Astrocyte (in vitro differentiated cells and primary cell): ENCODE data around the gene CERS6. TPM values are rescaled to one million over a fixed set of nuclear protein-coding genes. Genes with fewer than 3 reads are reported as not detected.

Experiments
- DNase-seq: peaks from one replicate; pipeline ENCODE4 v3.0.0-alpha.2; 2010; ENCODE audit warnings: low read depth
- FAIRE-seq: peaks from 2 replicates; lab custom pipeline; 2011; peaks lifted over from hg19 to GRCh38; lab: Jason Lieb, UNC
- H2AFZ ChIP-seq: 2 replicates; pipeline ENCODE4 v1.6.0; 2012; ENCODE audit warnings: low read depth, low read length, inconsistent platforms
- H3K27ac ChIP-seq: 2 replicates; pipeline ENCODE4 v1.5.1; 2011; ENCODE audit warnings: low read depth, low read length, inconsistent platforms
- H3K27me3 ChIP-seq: 2 replicates; pipeline ENCODE4 v1.6.0; 2011; ENCODE audit warnings: low read length, inconsistent platforms; ENCODE audit not compliant: insufficient read depth
- H3K36me3 ChIP-seq: 2 replicates; pipeline ENCODE4 v1.5.1; 2011; ENCODE audit warnings: low read length, inconsistent platforms; ENCODE audit not compliant: insufficient read depth
- H3K4me1 ChIP-seq: 2 replicates; pipeline ENCODE4 v1.5.1; 2011; ENCODE audit warnings: low read length, inconsistent platforms; ENCODE audit not compliant: insufficient read depth
- H3K4me2 ChIP-seq: 2 replicates; pipeline ENCODE4 v1.6.0; 2012; ENCODE audit warnings: low read length, inconsistent platforms
- H3K4me3 ChIP-seq: 2 replicates; pipeline ENCODE4 v1.5.1; 2011; ENCODE audit warnings: low read depth, mild to moderate bottlenecking, low read length, inconsistent platforms; ENCODE audit not compliant: insufficient read depth
- H3K79me2 ChIP-seq: 2 replicates; pipeline ENCODE4 v1.6.0; 2012; ENCODE audit warnings: mild to moderate bottlenecking, low read length, inconsistent platforms; ENCODE audit not compliant: insufficient read depth
- H3K9ac ChIP-seq: 2 replicates; pipeline ENCODE4 v1.6.0; 2012; ENCODE audit warnings: mild to moderate bottlenecking, low read length, inconsistent platforms
- H3K9me3 ChIP-seq: 2 replicates; pipeline ENCODE4 v1.5.1; 2012; ENCODE audit warnings: low read depth, mild to moderate bottlenecking, low read length, inconsistent platforms; ENCODE audit not compliant: insufficient read depth
- H4K20me1 ChIP-seq: 2 replicates; pipeline ENCODE4 v1.6.0; 2012; ENCODE audit warnings: low read length, inconsistent platforms; ENCODE audit not compliant: insufficient read depth
- H3K27ac Mint-ChIP-seq: one replicate; pipeline ENCODE4 v1.8.0; 2021; ENCODE audit warnings: mild to moderate bottlenecking, mixed read lengths; ENCODE audit not compliant: unreplicated experiment
- H3K27me3 Mint-ChIP-seq: one replicate; pipeline ENCODE4 v1.8.0; 2021; ENCODE audit warnings: low read depth, mixed read lengths; ENCODE audit not compliant: unreplicated experiment
- H3K36me3 Mint-ChIP-seq: one replicate; pipeline ENCODE4 v1.8.0; 2021; ENCODE audit warnings: low read depth, mixed read lengths; ENCODE audit not compliant: unreplicated experiment
- H3K4me1 Mint-ChIP-seq: one replicate; pipeline ENCODE4 v1.8.0; 2021; ENCODE audit warnings: low read depth, mixed read lengths; ENCODE audit not compliant: unreplicated experiment
- H3K4me3 Mint-ChIP-seq: one replicate; pipeline ENCODE4 v1.8.0; 2021; ENCODE audit warnings: mild to moderate bottlenecking, moderate library complexity, mixed read lengths; ENCODE audit not compliant: unreplicated experiment
- H3K9me3 Mint-ChIP-seq: one replicate; pipeline ENCODE4 v1.8.0; 2021; ENCODE audit warnings: mild to moderate bottlenecking, mixed read lengths; ENCODE audit not compliant: unreplicated experiment
- EZH2 ChIP-seq: IDR thresholded peaks from 2 replicates; pipeline ENCODE4 v1.6.1; 2012; ENCODE audit warnings: mild to moderate bottlenecking, low read length, inconsistent platforms; ENCODE audit not compliant: insufficient read depth
- total RNA-seq: library from RNA; stranded (reverse); gene quantifications from 2 replicates; pipeline ENCODE4 v1.2.1, GENCODE V29; 2021
- TF ChIP-seq, protein P1 (sequence below): IDR thresholded peaks from 2 replicates; pipeline ENCODE4 v1.5.1; 2011; ENCODE audit warnings: low read depth, mild to moderate bottlenecking, inconsistent platforms, low read length, moderate library complexity; ENCODE audit not compliant: insufficient read depth

Gene CERS6
- total RNA-seq, 1 donor from 2014 or later = 23.4 TPM

DNA sequence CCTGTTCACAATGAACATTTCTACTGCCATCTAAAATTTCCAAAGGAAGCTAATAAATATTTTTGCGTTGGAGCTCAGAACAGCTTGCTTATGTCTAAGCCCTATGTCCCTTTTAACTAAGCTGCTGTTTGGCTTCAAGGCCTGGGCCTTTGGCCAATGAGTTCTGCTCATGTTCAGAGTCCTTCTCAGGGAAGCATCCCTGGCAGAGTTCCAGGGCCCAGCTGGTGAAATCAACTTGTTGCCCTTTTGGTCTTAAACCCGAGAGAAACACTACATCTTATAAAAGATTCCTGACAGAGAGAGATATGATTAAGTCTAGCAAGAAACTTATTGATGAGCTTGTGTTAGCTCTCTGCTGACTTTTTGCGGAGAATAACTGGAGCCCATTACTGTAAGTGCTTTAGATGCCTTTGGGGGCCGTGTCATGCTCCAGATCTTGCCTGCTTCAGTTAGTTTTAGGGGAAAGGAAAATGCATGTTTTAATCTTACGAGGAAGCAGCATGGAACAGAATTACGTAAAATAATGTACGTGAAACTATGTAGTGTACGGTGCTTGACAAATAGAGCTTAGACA, 243.9 kb downstream of the CERS6 start:
- Mint-ChIP-seq H3K4me3 (no peak overlapping the region), H3K9me3 (no peaks in the 10 kb centered on the region), H3K27ac (no peak overlapping the region), H3K4me1 (no peaks in the 10 kb centered on the region), H3K27me3 (no peaks in the 10 kb centered on the region), H3K36me3 (no peaks in the 10 kb centered on the region)
- FAIRE-seq (no peak), DNase-seq (peak; percentile 52)
- no peak overlapping the region for H3K9ac ChIP-seq
- TF ChIP-seq, protein P1, sequence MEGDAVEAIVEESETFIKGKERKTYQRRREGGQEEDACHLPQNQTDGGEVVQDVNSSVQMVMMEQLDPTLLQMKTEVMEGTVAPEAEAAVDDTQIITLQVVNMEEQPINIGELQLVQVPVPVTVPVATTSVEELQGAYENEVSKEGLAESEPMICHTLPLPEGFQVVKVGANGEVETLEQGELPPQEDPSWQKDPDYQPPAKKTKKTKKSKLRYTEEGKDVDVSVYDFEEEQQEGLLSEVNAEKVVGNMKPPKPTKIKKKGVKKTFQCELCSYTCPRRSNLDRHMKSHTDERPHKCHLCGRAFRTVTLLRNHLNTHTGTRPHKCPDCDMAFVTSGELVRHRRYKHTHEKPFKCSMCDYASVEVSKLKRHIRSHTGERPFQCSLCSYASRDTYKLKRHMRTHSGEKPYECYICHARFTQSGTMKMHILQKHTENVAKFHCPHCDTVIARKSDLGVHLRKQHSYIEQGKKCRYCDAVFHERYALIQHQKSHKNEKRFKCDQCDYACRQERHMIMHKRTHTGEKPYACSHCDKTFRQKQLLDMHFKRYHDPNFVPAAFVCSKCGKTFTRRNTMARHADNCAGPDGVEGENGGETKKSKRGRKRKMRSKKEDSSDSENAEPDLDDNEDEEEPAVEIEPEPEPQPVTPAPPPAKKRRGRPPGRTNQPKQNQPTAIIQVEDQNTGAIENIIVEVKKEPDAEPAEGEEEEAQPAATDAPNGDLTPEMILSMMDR = no peak
- no peak for TF ChIP-seq EZH2
- no peaks in the 10 kb centered on the region for H3K36me3 ChIP-seq
- H4K20me1 ChIP-seq = no peaks in the 10 kb centered on the region
- no peak overlapping the region for H3K27ac ChIP-seq
- H3K27me3 ChIP-seq = no peaks in the 10 kb centered on the region
- no peaks in the 10 kb centered on the region for H3K4me1 ChIP-seq
- no peaks in the 10 kb centered on the region for H3K79me2 ChIP-seq
- no peaks in the 10 kb centered on the region for H3K9me3 ChIP-seq
- H3K4me3 ChIP-seq = no peak overlapping the region
- H3K4me2 ChIP-seq = no peak overlapping the region
- H2AFZ ChIP-seq = no peak overlapping the region

DNA sequence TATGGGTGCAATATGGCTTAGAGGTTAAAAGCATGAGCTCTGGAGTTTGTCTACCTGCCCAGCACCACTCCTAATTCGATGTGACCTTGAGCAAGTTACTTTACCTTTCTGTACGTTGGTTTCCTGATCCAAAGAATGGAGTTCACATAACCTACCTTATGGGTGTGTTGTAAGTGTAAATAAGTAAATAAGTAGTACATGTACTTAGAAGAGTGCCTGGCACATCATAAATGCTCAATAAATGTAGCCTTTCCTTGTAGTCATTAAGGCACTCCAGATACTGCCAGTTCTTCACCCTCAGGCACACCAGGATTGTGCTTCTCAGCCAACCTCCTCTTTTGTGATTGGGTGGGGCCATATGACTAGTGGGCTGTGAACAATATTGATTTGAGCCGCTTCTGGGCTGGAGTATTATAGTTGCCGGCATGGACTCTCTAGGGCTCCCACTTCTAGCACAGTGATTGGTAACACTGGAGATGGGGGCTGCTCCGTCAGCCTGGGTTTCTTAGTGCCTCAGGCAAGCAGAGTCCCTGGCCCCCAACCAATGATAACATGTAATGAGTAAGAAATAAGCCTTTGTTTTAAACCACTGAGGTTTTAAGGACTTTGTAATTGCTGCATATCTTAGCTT, 244.7 kb downstream of the CERS6 start:
- no peaks in the 10 kb centered on the region for H3K27me3 ChIP-seq
- Mint-ChIP-seq H3K27ac (no peak overlapping the region), H3K4me1 (no peaks in the 10 kb centered on the region), H3K36me3 (no peaks in the 10 kb centered on the region), H3K4me3 (no peak overlapping the region), H3K27me3 (no peaks in the 10 kb centered on the region), H3K9me3 (no peaks in the 10 kb centered on the region)
- H3K79me2 ChIP-seq = no peaks in the 10 kb centered on the region
- no peaks in the 10 kb centered on the region for H3K4me1 ChIP-seq
- H3K4me2 ChIP-seq = no peak overlapping the region
- no peak for FAIRE-seq
- H3K36me3 ChIP-seq = no peaks in the 10 kb centered on the region
- H3K27ac ChIP-seq = no peak overlapping the region
- DNase-seq = peak; percentile 69
- TF ChIP-seq, protein P1 = no peak
- TF ChIP-seq EZH2 = no peak
- H3K9ac ChIP-seq = no peak overlapping the region
- no peaks in the 10 kb centered on the region for H3K9me3 ChIP-seq
- no peak overlapping the region for H3K4me3 ChIP-seq
- no peak overlapping the region for H2AFZ ChIP-seq
- no peaks in the 10 kb centered on the region for H4K20me1 ChIP-seq

DNA sequence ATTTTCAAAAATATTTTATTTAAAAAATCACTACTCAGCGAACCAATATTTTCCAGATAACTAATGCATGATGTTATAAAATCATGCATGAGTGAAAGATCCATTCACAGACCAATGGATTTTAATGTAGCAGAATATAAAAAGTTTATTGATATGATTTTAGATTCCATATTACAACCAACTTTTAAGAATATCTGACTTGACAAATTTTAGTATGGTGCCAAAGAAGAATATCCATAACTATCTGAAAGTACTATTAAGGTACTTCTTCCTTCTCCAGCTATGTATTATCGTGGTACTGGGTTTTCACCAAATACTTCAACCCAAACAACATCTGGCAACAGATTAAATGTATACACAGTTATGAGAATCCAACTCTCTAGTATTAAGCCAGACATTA, 246.5 kb downstream of the CERS6 start:
- H3K27me3 Mint-ChIP-seq = no peaks in the 10 kb centered on the region
- no peaks in the 10 kb centered on the region for H3K9me3 Mint-ChIP-seq
- Histone ChIP-seq H2AFZ (no peak overlapping the region), H3K9ac (no peak overlapping the region), H3K79me2 (no peaks in the 10 kb centered on the region), H3K4me1 (no peaks in the 10 kb centered on the region), H3K4me2 (no peak overlapping the region), H3K27ac (no peak overlapping the region), H3K9me3 (no peaks in the 10 kb centered on the region), H3K4me3 (no peak overlapping the region), H3K36me3 (no peaks in the 10 kb centered on the region), H4K20me1 (no peaks in the 10 kb centered on the region), H3K27me3 (no peaks in the 10 kb centered on the region)
- FAIRE-seq = no peak
- no peak for TF ChIP-seq EZH2
- no peak overlapping the region for H3K4me3 Mint-ChIP-seq
- H3K4me1 Mint-ChIP-seq = no peaks in the 10 kb centered on the region
- H3K36me3 Mint-ChIP-seq = no peaks in the 10 kb centered on the region
- no peak overlapping the region for H3K27ac Mint-ChIP-seq
- no peak for DNase-seq
